Psoas muscle (tissue), 8 donors: ENCODE measurements around the gene METTL18. TPM values are rescaled to one million over a fixed set of nuclear protein-coding genes. Genes with fewer than 3 reads are reported as not detected.

ENCODE experiments used
- ATAC-seq, 4 donors: fragments of 200-7000 bp; cut with Tn5 transposase; one replicate each; pipeline ENCODE4 v1.9.1; 2020; ENCODE audit warnings: moderate library complexity in 3 of 4, mild to moderate bottlenecking in 2 of 4
- DNase-seq, 2 donors: peaks; one replicate each; pipeline ENCODE4 v3.0.0-alpha.2; 2020
- H3K27ac ChIP-seq: fragments of 200-600 bp; one replicate; pipeline ENCODE4 v1.8.0; 2022
- H3K27me3 ChIP-seq, 3 donors: fragments of 200-600 bp in 1 of 3; one replicate each; pipeline versions ENCODE4 v1.6.1 to v1.8.0; 2013 to 2022; ENCODE audit warnings: low read length in 2 of 3, mild to moderate bottlenecking in 2 of 3, moderate library complexity in 1 of 3; ENCODE audit not compliant: insufficient read depth in 3 of 3
- H3K36me3 ChIP-seq, 2 donors: fragments of 200-600 bp in 1 of 2; one replicate each; pipeline versions ENCODE4 v1.6.1 to v1.8.0; 2013 to 2022; ENCODE audit warnings: low read depth in 1 of 2, mild to moderate bottlenecking in 1 of 2, moderate library complexity in 1 of 2; ENCODE audit not compliant: insufficient read depth in 1 of 2
- H3K4me1 ChIP-seq: fragments of 200-600 bp; one replicate; pipeline ENCODE4 v1.8.0; 2022
- H3K4me3 ChIP-seq: fragments of 200-600 bp; one replicate; pipeline ENCODE4 v1.8.0; 2022; ENCODE audit warnings: mild to moderate bottlenecking
- H3K9me3 ChIP-seq: fragments of 200-600 bp; one replicate; pipeline ENCODE4 v1.8.0; 2022
- CTCF ChIP-seq: fragments of 200-600 bp; IDR thresholded peaks from one replicate; pipeline ENCODE4 v1.8.0; 2022; ENCODE audit warnings: antibody characterized with exemption
- WGBS, 3 donors: extraction: QIAGEN DNeasy Blood & Tissue Kit; methylation state at CpG; one replicate each; pipeline versions ENCODE4 v1.1.6 to v1.1.7; 2013; 5-methylcytosine and 5-hydroxymethylcytosine counted together
- intact Hi-C, 2 donors: fragments of 100-400 bp; cut with DNase I; formaldehyde crosslinking; loops; one replicate each; pipeline versions ENCODE4 v1.11.0 to v1.14.2; 2022
- polyA plus RNA-seq, 3 donors: library from polyadenylated mRNA; stranded (reverse); fragments of 200-250 nt; gene quantifications; one replicate each; pipeline ENCODE4 v1.2.3, GENCODE V29; 2013
- total RNA-seq, 4 donors: library from RNA; stranded (reverse); fragmentation: NEBNext Ultra II Directional in 2 of 4; extraction: Animal tissue kit (Norgen Biotek cat#: 25700) in 2 of 4; gene quantifications; one replicate each; pipeline versions ENCODE4 v1.2.1 to v1.2.4, GENCODE V29; 2021 to 2023
- donor health status: healthy with polysubstance abuse.
- donor health status: DM: no; HTN: no; CAD: no; lungs with moderate emphysema.
- donor health status: Bipolar disorder and iron deficiency.
- donor health status: healthy.
- donor health status: DM: yes; HTN: yes; CAD: no.
- donor health status: DM: no; HTN: no; CAD: no.
- donor health status: DM: no; HTN: no; CAD: no.
- donor health status: DM: yes; HTN: yes; CAD: no.

The METTL18 gene
- total and polyA plus RNA-seq, 7 donors, result 3.4 to 8.4 (median 4.8) TPM

- intact Hi-C loops, result no loop called here
- WGBS, 3 donors, result 89 to 100% (median 92%) methylated on average over 1 of the region's 1 CpG
- Histone ChIP-seq H3K4me1 (no peaks in the 10 kb centered on the region), H3K36me3 (no peaks in the 10 kb centered on the region), H3K4me3 (no peak overlapping the region), H3K27ac (no peak overlapping the region), H3K9me3 (no peaks in the 10 kb centered on the region), H3K27me3 (peaks cover 0 to 3% (median 0%) of the 10 kb centered on the region in 3 donors)
- no peak for ATAC-seq
- TF ChIP-seq CTCF, result no peak
- DNase-seq, result no peak
Observed at GRCh38 chr1:169762699-169763098, 32.0 kb downstream of the METTL18 start.

GRCh38 chr1:169759038-169759437, 35.7 kb downstream of the METTL18 start:
- H3K27ac ChIP-seq, result no peak overlapping the region
- H3K4me3 ChIP-seq, result no peak overlapping the region
- no peak for DNase-seq
- intact Hi-C loops, result no loop called here
- no peaks in the 10 kb centered on the region for H3K36me3 ChIP-seq
- WGBS, 3 donors, result 72 to 82% (median 80%) methylated on average over 3 of the region's 3 CpGs
- peaks cover 0 to 3% (median 0%) of the 10 kb centered on the region in 3 donors for H3K27me3 ChIP-seq
- no peaks in the 10 kb centered on the region for H3K9me3 ChIP-seq
- no peaks in the 10 kb centered on the region for H3K4me1 ChIP-seq
- no peak for ATAC-seq
- TF ChIP-seq CTCF, result no peak

GRCh38 chr1:169753549-169753948, 41.2 kb downstream of the METTL18 start:
- H3K27me3 ChIP-seq, result peaks cover 0 to 2% (median 0%) of the 10 kb centered on the region in 3 donors
- H3K9me3 ChIP-seq, result no peaks in the 10 kb centered on the region
- intact Hi-C loops, result no loop called here
- H3K27ac ChIP-seq, result no peak overlapping the region
- WGBS, 3 donors, result 60 to 62% (median 61%) methylated on average over 4 of the region's 4 CpGs
- no peak overlapping the region for H3K4me3 ChIP-seq
- no peak for TF ChIP-seq CTCF
- H3K4me1 ChIP-seq, result no peaks in the 10 kb centered on the region
- no peak for DNase-seq
- no peak for ATAC-seq
- no peaks in the 10 kb centered on the region for H3K36me3 ChIP-seq

GRCh38 chr1:169750041-169750440, 44.7 kb downstream of the METTL18 start:
- intact Hi-C loops, result no loop called here
- no peak for DNase-seq
- H3K9me3 ChIP-seq, result no peaks in the 10 kb centered on the region
- ATAC-seq, result no peak
- no peak overlapping the region for H3K27ac ChIP-seq
- WGBS, 3 donors, result 61 to 81% (median 66%) methylated on average over 1 of the region's 1 CpG
- no peak overlapping the region for H3K4me3 ChIP-seq
- TF ChIP-seq CTCF, result no peak
- no peaks in the 10 kb centered on the region for H3K4me1 ChIP-seq
- peaks cover 0 to 2% (median 0%) of the 10 kb centered on the region in 3 donors for H3K27me3 ChIP-seq
- no peaks in the 10 kb centered on the region for H3K36me3 ChIP-seq

- DNase-seq (no peak), ATAC-seq (no peak)
- Histone ChIP-seq H3K27ac (no peak overlapping the region), H3K27me3 (peaks cover 0 to 2% (median 0%) of the 10 kb centered on the region in 3 donors), H3K4me1 (no peaks in the 10 kb centered on the region), H3K9me3 (no peaks in the 10 kb centered on the region), H3K36me3 (no peaks in the 10 kb centered on the region), H3K4me3 (no peak overlapping the region)
- intact Hi-C loops, result no loop called here
- TF ChIP-seq CTCF, result no peak
- 86 to 90% (median 89%) methylated on average over 2 of the region's 2 CpGs for WGBS, 3 donors
Observed at GRCh38 chr1:169746550-169746949, 48.2 kb downstream of the METTL18 start.
